NCI-H2171 treated with DMSO at 0.1 percent for 48 hours (cell line): ENCODE measurements around the gene MAP3K19.

Experiments used
- DNase-seq: peaks from one replicate; lab custom pipeline; 2025; lab: John Stamatoyannopoulos, UW

Gene MAP3K19

DNA sequence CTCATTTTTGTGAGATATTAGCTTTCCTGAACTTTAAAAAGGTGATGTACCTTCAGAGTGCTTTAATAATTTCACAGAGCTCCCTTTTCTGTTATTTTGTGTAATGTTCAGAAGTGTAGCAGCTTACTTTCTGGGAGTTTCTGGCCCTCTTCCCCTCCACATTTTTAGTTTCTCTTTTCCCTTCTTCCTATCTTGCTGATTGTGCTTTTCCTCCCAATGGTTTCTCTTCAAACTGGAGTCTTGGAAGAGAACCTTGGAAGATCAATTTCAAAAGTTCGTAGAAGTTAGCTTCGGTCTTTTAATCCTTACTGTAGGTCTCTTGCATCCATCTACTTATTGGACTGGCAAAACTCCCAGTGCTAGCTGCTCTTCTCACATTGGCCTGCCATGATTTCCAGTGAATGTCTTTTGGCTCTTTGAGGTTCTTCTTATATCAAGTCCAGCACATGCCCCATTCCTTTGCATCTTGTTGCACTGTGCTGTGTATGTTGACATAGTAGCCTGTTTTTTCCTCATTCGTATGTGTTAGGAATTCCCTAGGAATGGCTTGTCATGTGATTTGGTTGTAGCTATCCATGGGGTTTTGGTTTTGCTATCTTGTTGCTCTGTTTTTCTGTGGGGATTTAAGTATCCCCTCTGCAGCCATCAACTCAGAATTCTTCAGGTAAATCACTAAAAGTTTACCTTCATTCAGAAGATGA is 120.9 kb downstream of the MAP3K19 start:
- DNase-seq: no peak

DNA sequence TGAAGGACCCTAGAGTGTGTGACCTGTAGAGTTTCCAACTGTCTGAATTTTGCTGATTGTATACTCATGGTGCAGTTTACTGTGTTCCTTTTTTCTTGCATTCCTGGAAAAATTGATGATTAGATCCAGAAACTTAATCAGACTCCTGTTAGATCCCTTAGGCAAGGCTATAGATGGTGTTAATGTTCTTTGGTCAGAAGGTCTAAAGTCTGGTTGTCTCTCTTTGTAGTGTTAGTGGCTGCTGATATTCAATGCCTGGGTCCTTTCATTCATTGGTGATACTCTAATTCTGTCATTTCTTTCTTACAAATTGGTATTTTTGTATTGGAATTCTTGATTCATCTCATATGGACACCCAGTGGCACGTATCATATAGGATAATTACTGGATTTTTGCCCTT is 122.3 kb downstream of the MAP3K19 start:
- DNase-seq: no peak

DNA sequence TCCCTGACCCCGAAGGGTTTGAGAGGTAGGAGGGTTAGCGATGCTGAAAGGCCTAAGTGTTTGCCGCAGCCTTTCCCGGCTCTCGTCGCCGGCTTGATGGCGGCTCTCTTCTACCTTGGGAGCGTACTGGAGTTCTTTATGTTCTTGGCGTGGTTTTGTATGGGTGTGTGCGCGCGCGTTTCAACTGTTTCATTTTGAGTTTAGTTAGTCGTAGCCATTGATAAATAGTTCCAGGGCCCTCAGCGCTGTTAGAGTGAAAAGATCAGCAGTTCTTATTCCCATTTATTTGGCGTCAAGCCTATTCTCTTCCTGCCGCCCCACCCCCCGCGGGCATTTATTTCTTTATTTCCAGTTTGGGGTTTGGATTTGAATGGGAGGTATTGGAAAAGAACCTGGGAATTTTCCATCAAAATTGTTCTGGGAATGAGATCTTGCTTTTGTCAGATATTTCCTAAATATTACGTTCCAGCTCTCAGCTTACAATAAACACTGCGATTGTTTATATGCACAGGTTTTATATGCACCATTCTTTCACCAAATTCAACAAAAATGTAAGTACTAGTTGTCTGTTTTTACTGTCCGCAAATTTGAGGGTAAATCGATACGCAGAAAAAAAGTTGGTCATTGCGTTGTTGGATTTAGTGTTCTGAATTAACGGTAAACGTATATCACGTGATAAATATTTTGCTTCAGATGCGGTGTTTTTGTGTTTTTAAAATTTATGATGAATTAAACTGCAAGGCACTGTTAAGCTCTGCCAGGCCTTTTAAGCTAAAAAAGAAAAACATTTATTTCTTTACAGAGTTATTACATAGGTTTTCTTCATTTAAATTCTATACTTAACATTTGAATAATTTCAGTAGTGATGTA is 127.7 kb downstream of the MAP3K19 start:
- DNase-seq: peak; percentile 49

DNA sequence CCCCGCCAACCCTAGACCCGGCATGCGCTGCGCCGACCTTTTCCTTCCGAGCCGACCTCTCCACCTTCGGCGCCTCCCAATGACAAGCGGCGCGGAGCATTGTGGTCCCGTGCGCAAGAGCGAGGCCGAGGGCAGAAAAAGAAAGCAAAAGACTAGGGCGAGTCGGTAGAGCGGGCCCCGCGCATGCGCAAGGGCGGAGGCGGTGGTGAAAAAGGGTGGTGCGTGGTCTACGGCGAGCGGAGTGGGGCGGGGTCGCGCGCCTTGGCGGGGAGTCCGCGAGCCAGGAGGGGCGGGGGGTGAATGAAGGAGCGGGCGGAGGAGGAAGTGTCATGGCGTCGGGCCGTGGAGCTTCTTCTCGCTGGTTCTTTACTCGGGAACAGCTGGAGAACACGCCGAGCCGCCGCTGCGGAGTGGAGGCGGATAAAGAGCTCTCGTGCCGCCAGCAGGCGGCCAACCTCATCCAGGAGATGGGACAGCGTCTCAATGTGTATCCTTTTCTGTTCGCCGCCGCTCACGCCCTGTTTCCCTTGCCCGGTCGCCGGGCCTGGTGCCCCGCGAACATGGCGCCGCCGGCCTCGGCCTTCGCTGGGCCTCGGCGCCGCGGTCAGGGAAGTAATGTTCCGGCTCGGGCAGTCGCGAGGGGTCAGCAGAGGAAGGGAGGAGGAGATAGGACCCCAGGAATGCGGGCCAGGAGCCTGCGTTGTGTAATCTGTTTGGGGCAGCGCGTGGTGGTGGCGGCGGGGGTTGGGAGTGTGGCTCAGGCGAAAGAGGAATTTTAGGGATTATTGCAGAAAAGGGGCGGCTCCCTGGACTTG is 128.5 kb downstream of the MAP3K19 start, which contains the start of gene CCNT2:
TSS of gene CCNT2 (plus strand) at position 297 of the 815 bp plus-strand sequence. CDS start at position 330, 33 bp downstream.
- DNase-seq: peak; percentile 99

DNA sequence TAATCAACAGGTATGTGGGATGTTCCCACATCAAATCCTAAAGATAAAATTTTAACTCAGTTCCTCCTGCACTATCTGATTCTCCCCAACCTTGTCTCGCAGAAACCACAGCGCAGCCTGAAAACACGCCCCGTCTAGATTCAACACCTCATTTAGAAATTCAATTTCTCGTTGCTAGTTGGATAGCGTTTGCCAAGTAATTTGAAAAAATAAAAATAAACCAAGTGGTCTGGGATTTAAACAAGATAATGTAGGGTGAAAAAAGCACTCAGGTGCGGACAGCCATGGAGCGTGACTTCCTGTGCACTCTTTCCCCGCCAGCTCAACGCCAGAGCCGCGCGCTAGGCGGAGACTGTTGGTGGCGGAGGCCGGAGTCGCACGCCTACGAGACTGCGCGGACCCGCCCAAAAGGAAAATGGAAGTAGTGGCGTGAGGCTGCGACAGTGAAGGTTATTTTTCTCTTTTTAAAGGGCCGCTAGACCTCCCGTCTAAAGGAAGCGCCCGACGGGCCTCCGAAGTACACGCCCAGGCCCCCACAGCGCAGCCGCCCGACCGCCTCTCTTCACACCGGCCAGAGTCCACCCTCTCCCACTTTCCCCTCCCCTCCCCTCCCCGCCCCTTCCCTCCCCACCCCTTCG is 129.2 kb downstream of the MAP3K19 start:
- DNase-seq: peak; percentile 98

DNA sequence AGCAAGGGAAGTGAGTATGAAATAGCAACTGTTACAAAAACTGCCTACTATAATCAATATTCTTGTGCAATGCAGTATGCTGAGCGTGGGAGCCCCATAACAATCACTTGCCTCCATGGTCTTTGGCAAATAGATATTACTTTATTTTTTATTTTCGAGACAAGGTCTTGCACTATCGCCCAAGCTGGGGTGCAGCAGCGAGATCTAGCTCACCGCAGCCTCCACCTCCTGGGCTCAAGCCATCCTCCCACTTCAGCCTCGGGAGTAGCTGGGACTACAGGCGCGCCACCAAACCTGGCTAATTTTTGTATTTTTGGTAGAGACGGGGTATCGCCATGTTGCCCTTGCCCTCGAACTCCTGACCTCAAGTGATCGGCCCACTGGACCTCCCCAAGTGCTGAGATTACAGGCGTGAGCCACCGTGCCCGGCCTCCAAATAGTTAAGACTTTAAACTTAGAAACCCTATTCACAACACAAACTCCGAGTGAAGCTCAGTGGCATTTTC is 129.8 kb downstream of the MAP3K19 start:
- DNase-seq: no peak
